PC-3 (cell line): ENCODE measurements around the gene ADORA1.

ENCODE experiments used
- CTCF ChIP-seq: fragments of 300-600 bp; sonication (generic); conservative IDR thresholded peaks from 2 replicates; pipeline ENCODE4 v1.5.1; 2017; ENCODE audit warnings: antibody characterized with exemption, low read depth, mild to moderate bottlenecking, low read length
- EZH2 ChIP-seq: fragments of 300-600 bp; sonication (generic); IDR thresholded peaks from one replicate; pipeline ENCODE4 v1.6.1; 2017; ENCODE audit warnings: antibody characterized with exemption, mild to moderate bottlenecking, low read length; ENCODE audit not compliant: unreplicated experiment
- EZH2phosphoT487 ChIP-seq: fragments of 300-600 bp; sonication (generic); IDR thresholded peaks from 2 replicates; pipeline ENCODE4 v1.6.1; 2018; ENCODE audit warnings: mild to moderate bottlenecking, antibody characterized with exemption, low read length, borderline replicate concordance

- no peak for TF ChIP-seq CTCF
- no peak for TF ChIP-seq EZH2
- TF ChIP-seq EZH2phosphoT487: no peak
Observed at GRCh38 chr1:203190949-203191348, 63.4 kb downstream of the ADORA1 start.
